HEK293T (cell line): ENCODE results near the gene SNX24.
A peak's percentile ranks its signal among the peaks of the same experiment; 100 is the strongest.
"Not testable (repeated sequence)": the region's sequence is repeated elsewhere in the genome, so short reads cannot be mapped to it uniquely, and the experiment has no call there.

Experiments used
- CTCF ChIA-PET: fragments of 350-600 bp; formaldehyde crosslinking; extraction: SDS; loops from one replicate; lab custom pipeline; 2021; ENCODE audit warnings: antibody characterized with exemption, inconsistent platforms; lab: Yijun Ruan, JAX
- POLR2A ChIA-PET: fragments of 350-600 bp; formaldehyde crosslinking; extraction: SDS; loops from one replicate; lab custom pipeline; 2020; ENCODE audit warnings: antibody characterized with exemption, inconsistent platforms; lab: Yijun Ruan, JAX
- DNase-seq: peaks from one replicate; pipeline ENCODE4 v3.0.0; 2012; ENCODE audit warnings: mixed read lengths; ENCODE audit errors: extremely low spot score
- ARNT ChIP-seq: fragments of 450-650 bp; IDR thresholded peaks from 2 replicates; pipeline ENCODE4 v1.6.1; 2017; ENCODE audit warnings: mild to moderate bottlenecking
- BHLHE40 ChIP-seq: fragments of 450-650 bp; IDR thresholded peaks from 2 replicates; pipeline ENCODE4 v1.6.1; 2016; ENCODE audit warnings: mild to moderate bottlenecking, moderate library complexity, borderline replicate concordance
- CTBP1 ChIP-seq: fragments of 450-650 bp; IDR thresholded peaks from 2 replicates; pipeline ENCODE4 v1.6.1; 2016; ENCODE audit warnings: borderline replicate concordance
- ELF4 ChIP-seq: fragments of 450-650 bp; IDR thresholded peaks from 2 replicates; pipeline ENCODE4 v1.6.1; 2017; ENCODE audit warnings: antibody characterized with exemption
- FOXA1 ChIP-seq: fragments of 450-650 bp; IDR thresholded peaks from 2 replicates; pipeline ENCODE4 v1.6.1; 2016; ENCODE audit warnings: mild to moderate bottlenecking
- FOXK2 ChIP-seq: fragments of 450-650 bp; IDR thresholded peaks from 2 replicates; pipeline ENCODE4 v1.6.1; 2016; ENCODE audit warnings: mild to moderate bottlenecking
- FOXM1 ChIP-seq: fragments of 450-650 bp; IDR thresholded peaks from 2 replicates; pipeline ENCODE4 v1.6.1; 2017; ENCODE audit warnings: mild to moderate bottlenecking, borderline replicate concordance
- HDGF ChIP-seq: fragments of 450-650 bp; IDR thresholded peaks from 2 replicates; pipeline ENCODE4 v1.6.1; 2017; ENCODE audit warnings: antibody characterized with exemption, borderline replicate concordance
- L3MBTL2 ChIP-seq: fragments of 450-650 bp; conservative IDR thresholded peaks from 2 replicates; pipeline ENCODE4 v1.6.1; 2016; ENCODE audit warnings: mild to moderate bottlenecking
- LEF1 ChIP-seq: fragments of 450-650 bp; IDR thresholded peaks from 2 replicates; pipeline ENCODE4 v1.6.1; 2017; ENCODE audit warnings: mild to moderate bottlenecking, borderline replicate concordance
- NFRKB ChIP-seq: fragments of 450-650 bp; IDR thresholded peaks from 2 replicates; pipeline ENCODE4 v1.6.1; 2016; ENCODE audit warnings: mild to moderate bottlenecking, moderate library complexity
- SP1 ChIP-seq: fragments of 450-650 bp; IDR thresholded peaks from 2 replicates; pipeline ENCODE4 v1.6.1; 2017
- SUZ12 ChIP-seq: fragments of 450-650 bp; IDR thresholded peaks from 2 replicates; pipeline ENCODE4 v1.6.1; 2016; ENCODE audit warnings: mild to moderate bottlenecking
- TARDBP ChIP-seq: fragments of 450-650 bp; IDR thresholded peaks from 2 replicates; pipeline ENCODE4 v1.6.1; 2016
- ZNF384 ChIP-seq: fragments of 450-650 bp; IDR thresholded peaks from 2 replicates; pipeline ENCODE4 v1.6.1; 2016
- TF ChIP-seq, protein P1 (sequence below): fragments of 450-650 bp; IDR thresholded peaks from 2 replicates; pipeline ENCODE4 v1.6.1; 2016

SNX24 gene

DNA sequence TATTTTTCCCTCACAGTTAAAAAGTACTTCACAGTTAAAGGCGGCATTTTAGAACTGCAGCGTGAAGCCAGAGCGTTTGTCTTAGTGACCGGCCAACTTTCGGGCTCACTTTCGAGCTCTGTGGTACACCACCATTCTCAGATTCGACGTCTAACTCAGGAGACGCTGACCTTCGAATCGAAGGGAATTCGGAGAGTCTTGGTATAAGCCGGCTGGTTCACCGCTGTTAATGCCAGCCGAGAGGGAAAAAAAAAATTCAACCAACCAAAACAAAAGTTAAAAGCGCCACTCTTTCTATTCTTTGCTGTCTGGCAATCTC lies 544 bp upstream of the SNX24 start:
- TF ChIP-seq L3MBTL2 (peak; percentile 58), NFRKB (no peak)
- ChIA-PET POLR2A (interaction anchor here (0.7 to 1.8 kb wide), 4 partner anchors 12 to 191 kb away, joined by 3 to 9 read pairs (median 6); partner anchors contain the start of gene SNX2), CTCF (interaction anchor here (0.6 kb wide), 1 partner anchor 71 kb away, joined by 3 read pairs; no protein-coding TSS in a partner anchor)
- DNase-seq, result no peak

DNA sequence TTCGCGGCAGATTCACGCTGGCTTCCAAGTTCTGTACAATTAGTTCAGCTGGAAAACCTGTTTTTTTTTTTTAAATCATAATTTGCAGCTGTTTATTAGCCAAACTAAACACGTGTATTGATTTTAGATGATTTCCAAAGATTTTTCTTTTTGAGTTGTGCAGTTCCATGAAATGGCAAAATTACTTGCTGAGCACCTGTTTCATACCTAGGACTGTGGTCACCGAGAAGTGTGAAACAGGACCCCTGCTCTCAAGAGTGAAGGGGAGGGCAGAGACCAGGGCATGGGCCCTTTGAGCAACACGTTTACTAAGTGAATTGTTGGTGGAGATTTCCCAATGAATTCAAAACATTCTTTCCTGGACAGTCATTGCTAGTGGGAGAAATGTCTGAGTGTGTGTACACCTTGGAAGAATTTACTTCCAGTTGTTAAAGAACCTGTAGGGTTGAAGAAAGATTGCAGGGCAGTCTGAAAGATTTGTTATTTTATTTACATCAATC lies 688 bp downstream of the SNX24 start:
- POLR2A ChIA-PET, result interaction anchor here (0.6 kb wide), 1 partner anchor 52 kb away, joined by 3 read pairs; no protein-coding TSS in a partner anchor
- DNase-seq, result no peak
- CTCF ChIA-PET, result interaction anchor here (0.6 kb wide), 2 partner anchors 33 to 237 kb away, joined by 3 to 6 read pairs; no protein-coding TSS in a partner anchor
- TF ChIP-seq, protein P1, sequence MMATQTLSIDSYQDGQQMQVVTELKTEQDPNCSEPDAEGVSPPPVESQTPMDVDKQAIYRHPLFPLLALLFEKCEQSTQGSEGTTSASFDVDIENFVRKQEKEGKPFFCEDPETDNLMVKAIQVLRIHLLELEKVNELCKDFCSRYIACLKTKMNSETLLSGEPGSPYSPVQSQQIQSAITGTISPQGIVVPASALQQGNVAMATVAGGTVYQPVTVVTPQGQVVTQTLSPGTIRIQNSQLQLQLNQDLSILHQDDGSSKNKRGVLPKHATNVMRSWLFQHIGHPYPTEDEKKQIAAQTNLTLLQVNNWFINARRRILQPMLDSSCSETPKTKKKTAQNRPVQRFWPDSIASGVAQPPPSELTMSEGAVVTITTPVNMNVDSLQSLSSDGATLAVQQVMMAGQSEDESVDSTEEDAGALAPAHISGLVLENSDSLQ, result no peak
- TF ChIP-seq HDGF (no peak), ELF4 (no peak), CTBP1 (no peak), SUZ12 (no peak), SP1 (no peak), ZNF384 (no peak), FOXK2 (no peak), TARDBP (no peak), L3MBTL2 (no peak), NFRKB (no peak), LEF1 (no peak)

DNA sequence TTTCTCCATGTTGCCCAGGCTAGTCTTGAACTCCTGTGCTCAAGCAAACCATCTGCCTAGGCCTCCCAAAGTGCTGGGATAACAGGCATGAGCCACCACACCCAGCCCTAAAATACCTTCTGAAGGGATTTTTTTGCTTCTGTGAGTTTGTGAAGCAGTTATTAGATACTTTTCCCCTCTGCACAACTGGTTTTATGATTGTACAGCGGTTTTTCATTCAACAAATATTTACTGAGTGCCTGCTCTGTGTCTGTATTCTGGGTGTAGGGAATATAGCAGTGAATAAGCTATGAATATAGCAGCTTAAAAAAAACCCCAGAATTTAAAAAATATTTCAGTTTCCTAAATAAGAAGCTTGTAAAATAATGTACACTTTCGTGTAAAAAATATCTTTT lies 2.3 kb downstream of the SNX24 start:
- DNase-seq, result no peak
- POLR2A ChIA-PET, result interaction anchor here (0.7 kb wide), 1 partner anchor 38 kb away, joined by 3 read pairs; no protein-coding TSS in a partner anchor
- CTCF ChIA-PET, result interaction anchor here (1.3 kb wide), 1 partner anchor 520 kb away, joined by 5 read pairs; no protein-coding TSS in a partner anchor
- TF ChIP-seq LEF1 (no peak), FOXK2 (no peak), SUZ12 (no peak), CTBP1 (no peak), FOXA1 (no peak), BHLHE40 (no peak)

DNA sequence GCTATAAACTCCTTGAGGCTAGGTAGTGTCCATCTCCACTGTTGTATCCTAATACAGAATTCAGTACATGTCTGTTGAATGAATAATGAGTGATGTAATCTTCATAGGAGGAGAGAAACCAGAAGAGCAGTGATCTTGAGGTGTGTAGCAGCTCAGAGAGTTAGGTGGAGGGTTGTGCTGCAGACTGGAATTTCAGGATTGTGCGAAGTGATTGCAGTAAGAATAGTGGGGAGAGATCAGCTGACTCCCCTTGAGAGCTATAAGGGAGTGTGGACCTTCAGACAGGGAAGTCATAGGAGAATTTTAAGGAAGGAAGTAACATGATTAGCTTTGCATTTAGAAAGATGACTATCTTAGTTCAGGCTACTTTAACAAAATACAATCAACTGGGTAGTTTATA lies 4.4 kb downstream of the SNX24 start:
- ChIA-PET POLR2A (no interaction called here), CTCF (no interaction called here)
- no peak for DNase-seq
- TF ChIP-seq, protein P1, result no peak
- no peak for TF ChIP-seq ZNF384
- TF ChIP-seq BHLHE40, result no peak
- no peak for TF ChIP-seq ARNT
- no peak for TF ChIP-seq FOXM1
- TF ChIP-seq FOXK2, result no peak
- TF ChIP-seq SUZ12, result no peak
- TF ChIP-seq TARDBP, result no peak
- TF ChIP-seq HDGF, result no peak
- TF ChIP-seq CTBP1, result no peak
- no peak for TF ChIP-seq LEF1
- no peak for TF ChIP-seq L3MBTL2
- no peak for TF ChIP-seq FOXA1
- no peak for TF ChIP-seq SP1
- no peak for TF ChIP-seq ELF4
- no peak for TF ChIP-seq NFRKB

DNA sequence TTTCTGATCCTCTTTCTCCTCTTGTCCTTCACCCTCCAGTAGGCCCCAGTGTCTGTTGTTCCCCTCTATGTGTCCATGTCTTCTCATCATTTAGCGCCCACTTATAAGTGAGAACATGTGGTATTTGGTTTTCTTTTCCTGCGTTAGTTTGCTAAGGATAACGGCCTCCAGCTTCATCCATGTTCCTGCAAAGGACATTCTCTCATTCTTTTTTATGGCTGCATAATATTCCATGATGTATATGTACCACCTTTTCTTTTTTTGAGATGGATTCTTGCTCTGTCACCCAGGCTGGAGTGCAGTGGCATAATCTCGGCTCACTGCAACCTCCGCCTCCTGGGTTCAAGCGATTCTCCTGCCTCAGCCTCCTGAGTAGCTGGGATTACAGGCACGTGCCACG lies 12.1 kb downstream of the SNX24 start:
- CTCF ChIA-PET, DNase-seq, POLR2A ChIA-PET: not testable (repeated sequence)

DNA sequence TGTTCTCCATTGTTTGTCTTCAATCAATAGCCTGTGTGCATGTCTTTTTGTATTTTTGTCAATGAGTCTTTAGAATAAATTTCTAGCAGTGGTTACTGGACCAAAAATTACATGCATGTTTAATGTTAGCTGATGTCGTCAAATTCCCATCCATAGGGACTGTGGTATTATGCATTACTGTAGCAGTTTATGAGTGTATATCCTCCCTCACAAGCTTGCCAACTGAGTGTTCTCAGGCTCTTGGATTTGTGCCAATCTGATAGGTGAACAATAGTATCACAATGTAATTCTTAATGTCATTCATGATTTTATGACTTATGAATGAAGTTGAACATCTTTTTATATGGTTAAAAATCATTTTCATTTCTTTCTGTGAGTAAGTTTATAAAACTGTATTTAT lies 13.0 kb downstream of the SNX24 start:
- ChIA-PET CTCF (no interaction called here), POLR2A (no interaction called here)
- TF ChIP-seq, protein P1, result no peak
- no peak for TF ChIP-seq ELF4
- no peak for TF ChIP-seq FOXK2
- TF ChIP-seq ZNF384, result no peak
- no peak for TF ChIP-seq FOXA1
- no peak for TF ChIP-seq CTBP1
- DNase-seq, result no peak

DNA sequence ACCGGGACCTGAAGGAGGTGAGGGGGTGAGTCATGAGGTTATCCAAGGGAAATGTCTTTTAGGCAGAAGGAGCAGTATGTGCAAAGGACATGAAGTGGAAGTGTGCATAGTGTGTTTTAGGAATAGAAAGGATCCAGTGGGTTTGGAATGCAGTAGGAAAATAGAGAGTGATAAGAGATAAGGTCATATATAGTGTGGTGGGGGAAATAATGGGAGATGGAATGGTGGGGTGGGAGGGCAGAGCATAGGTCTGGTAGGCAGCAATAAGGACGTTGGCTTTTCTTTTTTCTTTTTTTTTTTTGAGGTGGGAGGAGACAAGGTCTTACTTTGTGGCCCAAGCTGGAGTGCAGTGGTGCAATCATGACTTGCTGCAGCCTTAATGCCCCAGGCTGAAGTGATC lies 17.8 kb downstream of the SNX24 start:
- CTCF ChIA-PET, result no interaction called here
- TF ChIP-seq ZNF384 (no peak), SP1 (no peak), FOXA1 (no peak), FOXM1 (no peak), ARNT (no peak), TARDBP (no peak), FOXK2 (no peak), SUZ12 (no peak), BHLHE40 (no peak), HDGF (no peak), ELF4 (no peak), NFRKB (no peak)
- TF ChIP-seq, protein P1, result no peak
- no peak for DNase-seq
- POLR2A ChIA-PET, result no interaction called here
